HepG2 (cell line): ENCODE data around the gene CIBAR2. TPM values are rescaled to one million over a fixed set of nuclear protein-coding genes. Genes with fewer than 3 reads are reported as not detected.

Source experiments
- ATAC-seq: fragments of 200-7000 bp; cut with Tn5 transposase; 3 replicates; pipeline ENCODE4 v1.9.1; 2020; ENCODE audit warnings: mild to moderate bottlenecking, moderate library complexity
- BruUV-seq: library from RNA; stranded (reverse); fragments of 400-500 nt; replicated peaks from 2 replicates; lab custom pipeline; 2021; lab: Mats Ljungman, UMichigan
- CTCF ChIA-PET: fragments of 300-600 bp; formaldehyde crosslinking; extraction: SDS; loops from one replicate; lab custom pipeline; 2021; ENCODE audit warnings: low total read pairs, inconsistent platforms, low intra/inter-chr PET ratio; lab: Yijun Ruan, JAX
- POLR2A ChIA-PET: fragments of 350-600 bp; sonication (Branson Sonifier 250); formaldehyde crosslinking; loops from one replicate; lab custom pipeline; 2020; ENCODE audit warnings: antibody characterized with exemption, inconsistent platforms; lab: Yijun Ruan, JAX
- DNase-seq: peaks from one replicate; pipeline ENCODE4 v3.0.0-alpha.2; 2015; ENCODE audit warnings: low spot score
- FAIRE-seq: peaks from 3 replicates; lab custom pipeline; 2011; peaks lifted over from hg19 to GRCh38; lab: Jason Lieb, UNC
- H2AFZ ChIP-seq: one replicate; pipeline ENCODE4 v1.6.1; 2011; ENCODE audit warnings: low read length, inconsistent platforms
- H3K27ac ChIP-seq: fragments of 300-600 bp; 3 replicates; pipeline ENCODE4 v1.8.0; 2011; ENCODE audit warnings: mixed run types, mild to moderate bottlenecking, mixed read lengths, low read length, inconsistent platforms; ENCODE audit not compliant: insufficient read depth; ENCODE audit errors: extremely low read length
- H3K27me3 ChIP-seq, 2 experiments: fragments of 200-600 bp in 1 of 2; 2 replicates in 1 of 2; 3 replicates in 1 of 2; pipeline versions ENCODE4 v1.6.0 to v1.8.0; 2011; ENCODE audit warnings: low read length in 2 of 2, mild to moderate bottlenecking in 2 of 2, moderate library complexity in 2 of 2, inconsistent platforms in 1 of 2; ENCODE audit not compliant: insufficient read depth in 2 of 2, control insufficient read depth in 1 of 2
- H3K36me3 ChIP-seq, 2 experiments: fragments of 200-600 bp in 1 of 2; replicated peaks in 1 of 2; 2 replicates in 1 of 2; 3 replicates in 1 of 2; pipeline versions ENCODE4 v1.5.1 to v1.8.0; 2011; ENCODE audit warnings: low read length in 2 of 2, inconsistent platforms in 1 of 2; ENCODE audit not compliant: insufficient read depth in 2 of 2, control insufficient read depth in 1 of 2
- H3K4me1 ChIP-seq: 2 replicates; pipeline ENCODE4 v1.5.1; 2012; ENCODE audit warnings: low read length, inconsistent platforms; ENCODE audit not compliant: insufficient read depth
- H3K4me2 ChIP-seq: 2 replicates; pipeline ENCODE4 v1.6.0; 2011; ENCODE audit warnings: low read depth, low read length, inconsistent platforms
- H3K4me3 ChIP-seq, 3 experiments: fragments of 200-600 bp in 1 of 3; sonication (generic), shearing (Covaris generic) in 1 of 3; replicated peaks in 1 of 3; 2 replicates each; pipeline ENCODE4 v1.5.1; 2011 to 2016; ENCODE audit warnings: low read length in 3 of 3, inconsistent platforms in 2 of 3, low read depth in 2 of 3, mild to moderate bottlenecking in 2 of 3, control low read depth in 1 of 3, mixed read lengths in 1 of 3; ENCODE audit not compliant: insufficient read depth in 1 of 3
- H3K79me2 ChIP-seq: one replicate; pipeline ENCODE4 v1.6.1; 2011; ENCODE audit warnings: low read length, inconsistent platforms; ENCODE audit not compliant: insufficient read depth
- H3K9ac ChIP-seq: 2 replicates; pipeline ENCODE4 v1.6.0; 2011; ENCODE audit warnings: mild to moderate bottlenecking, low read depth, low read length, inconsistent platforms; ENCODE audit not compliant: insufficient read depth
- H3K9me3 ChIP-seq: 2 replicates; pipeline ENCODE4 v1.5.1; 2012; ENCODE audit warnings: mild to moderate bottlenecking, low read length
- H4K20me1 ChIP-seq: 2 replicates; pipeline ENCODE4 v1.6.0; 2011; ENCODE audit warnings: inconsistent platforms, mild to moderate bottlenecking, low read length, moderate library complexity; ENCODE audit not compliant: insufficient read depth
- EP300 ChIP-seq, 3 experiments: sonication (generic) in 1 of 3; formaldehyde crosslinking in 1 of 3; IDR thresholded peaks; 2 replicates each; pipeline versions ENCODE4 v1.5.1 to v1.6.1; 2011 to 2020; ENCODE audit warnings: low read depth in 2 of 3, low read length in 2 of 3, borderline replicate concordance in 1 of 3, improper control_type of control experiment in 1 of 3, mild to moderate bottlenecking in 1 of 3, missing genetic modification reagents in 1 of 3, moderate library complexity in 1 of 3
- TFDP2 ChIP-seq: sonication (generic); formaldehyde crosslinking; IDR thresholded peaks from 2 replicates; pipeline ENCODE4 v1.4.0; 2020; ENCODE audit warnings: missing genetic modification reagents
- ZBTB33 ChIP-seq: sonication (generic); formaldehyde crosslinking; IDR thresholded peaks from 2 replicates; pipeline ENCODE4 v1.4.0; 2020; ENCODE audit warnings: missing genetic modification reagents
- ZC3H4 ChIP-seq: sonication (generic); formaldehyde crosslinking; IDR thresholded peaks from 2 replicates; pipeline ENCODE4 v1.4.0; 2020; ENCODE audit warnings: missing genetic modification reagents, borderline replicate concordance
- ZNF280B ChIP-seq: sonication (generic); formaldehyde crosslinking; IDR thresholded peaks from 2 replicates; pipeline ENCODE4 v1.5.0; 2020; ENCODE audit warnings: missing genetic modification reagents, mild to moderate bottlenecking, borderline replicate concordance
- ZNF777 ChIP-seq: sonication (generic); formaldehyde crosslinking; IDR thresholded peaks from 2 replicates; pipeline ENCODE4 v1.4.0; 2020; ENCODE audit warnings: missing genetic modification reagents
- WGBS: methylation state at CpG from one replicate; pipeline ENCODE4 v1.1.6; 2017; ENCODE audit warnings: low lambda C conversion rate; 5-methylcytosine and 5-hydroxymethylcytosine counted together
- in situ Hi-C: cut with HindIII; loops from 2 replicates; pipeline ENCODE4 v1.10.0; 2017; ENCODE audit warnings: low pct_unique_long_range_greater_than_20kb; ENCODE audit not compliant: extremely low pct_ligation_motif_present
- intact Hi-C: fragments of 100-400 bp; cut with micrococcal nuclease; formaldehyde crosslinking; loops from one replicate; pipeline ENCODE4 v1.10.0; 2022; ENCODE audit not compliant: unreplicated experiment
- polyA plus RNA-seq, 8 experiments: library from polyadenylated mRNA; depleted of rRNA in 3 of 8; stranded (reverse) in 7 of 8; unstranded in 1 of 8; fragments of >200 nt; fragmentation: Illumina TruSeq in 4 of 8; extraction: Trizol in 4 of 8; gene quantifications; 2 replicates each; pipeline versions ENCODE4 v1.2.1 to v1.2.3, GENCODE V29; 2011 to 2016; ENCODE audit warnings: low read depth in 4 of 8, missing spikeins in 1 of 8, mixed read lengths in 1 of 8; ENCODE audit not compliant: insufficient read depth in 1 of 8
- total RNA-seq, 5 experiments: library from RNA; depleted of rRNA; stranded (reverse); fragments of >200 nt; fragmentation: Illumina TruSeq; extraction: Trizol; gene quantifications; 2 replicates each; pipeline ENCODE4 v1.2.3, GENCODE V29; 2016; ENCODE audit warnings: low read depth in 1 of 5

CIBAR2 gene
- total and polyA plus RNA-seq, 2 of the 13 experiments (the other 11 are each of a cell fraction or from before 2014, with no cell fraction given), result not detected

- Histone ChIP-seq H3K36me3 (no peaks in the 10 kb centered on the region), H3K4me2 (no peak overlapping the region), H3K4me3 (no peak overlapping the region), H3K9ac (no peak overlapping the region), H3K79me2 (no peaks in the 10 kb centered on the region), H3K4me1 (no peaks in the 10 kb centered on the region), H2AFZ (no peak overlapping the region), H3K27ac (no peak overlapping the region), H3K27me3 (peaks cover 9 to 25% of the 10 kb centered on the region in 2 experiments; a peak in 4 of 5 replicates), H4K20me1 (no peaks in the 10 kb centered on the region), H3K9me3 (no peaks in the 10 kb centered on the region)
- FAIRE-seq, result no peak
- DNase-seq, result no peak
- WGBS, result 78% methylated on average over 8 of the region's 8 CpGs
- 0 out of 2 replicates have a peak, but pooled peaks have one; percentile 23 for TF ChIP-seq ZBTB33
- no peak for TF ChIP-seq EP300 (IDR thresholded peaks at IDR 0.05; ENCODE audit: low read depth in 2 of 2, low read length in 2 of 2)
- TF ChIP-seq EP300 (CRISPR knock-in tag; IDR thresholded peaks at IDR 0.05; ENCODE audit: borderline replicate concordance), result no peak
- ChIA-PET CTCF (no interaction called here), POLR2A (no interaction called here)
- no TSS peak for BruUV-seq
- ATAC-seq, result no peak
- intact Hi-C loops (no loop called here), in situ Hi-C loops (no loop called here)
Measured at GRCh38 chr16:85068746-85069145, 43.5 kb downstream of the CIBAR2 start.

GRCh38 chr16:85067426-85067825 lies 44.8 kb downstream of the CIBAR2 start:
- ChIA-PET CTCF (no interaction called here), POLR2A (no interaction called here)
- Histone ChIP-seq H3K4me3 (no peak overlapping the region), H3K27me3 (peaks cover 9 to 25% of the 10 kb centered on the region in 2 experiments; a peak in 4 of 5 replicates), H4K20me1 (no peaks in the 10 kb centered on the region), H3K9me3 (no peaks in the 10 kb centered on the region), H3K27ac (no peak overlapping the region), H3K9ac (no peak overlapping the region), H3K4me2 (no peak overlapping the region), H3K4me1 (no peaks in the 10 kb centered on the region), H2AFZ (no peak overlapping the region), H3K36me3 (no peaks in the 10 kb centered on the region), H3K79me2 (no peaks in the 10 kb centered on the region)
- no peak for ATAC-seq
- DNase-seq, result no peak
- in situ Hi-C loops (no loop called here), intact Hi-C loops (no loop called here)
- 72% methylated on average over 7 of the region's 8 CpGs for WGBS
- no peak for FAIRE-seq
- BruUV-seq, result no TSS peak
- TF ChIP-seq ZC3H4 (CRISPR knock-in tag) (no peak), ZNF280B (CRISPR knock-in tag) (no peak), ZNF777 (CRISPR knock-in tag) (no peak), TFDP2 (CRISPR knock-in tag) (no peak)
